Activated naive CD8-positive, alpha-beta T cell (primary cell): ENCODE results near the gene CRYL1.

Source experiments
- H3K27ac Mint-ChIP-seq: one replicate; pipeline ENCODE4 v1.8.0; 2021; ENCODE audit warnings: mixed read lengths
- H3K27me3 Mint-ChIP-seq: one replicate; pipeline ENCODE4 v1.8.0; 2021; ENCODE audit warnings: mixed read lengths
- H3K36me3 Mint-ChIP-seq: one replicate; pipeline ENCODE4 v1.8.0; 2021; ENCODE audit warnings: mixed read lengths
- H3K4me1 Mint-ChIP-seq: one replicate; pipeline ENCODE4 v1.8.0; 2021; ENCODE audit warnings: low read depth, mixed read lengths
- H3K4me3 Mint-ChIP-seq: one replicate; pipeline ENCODE4 v1.8.0; 2021; ENCODE audit warnings: mild to moderate bottlenecking, mixed read lengths
- H3K9me3 Mint-ChIP-seq: one replicate; pipeline ENCODE4 v1.8.0; 2021; ENCODE audit warnings: low read depth, mixed read lengths

Gene CRYL1

GRCh38 chr13:20401931-20402856, 123.5 kb downstream of the CRYL1 start:
- H3K36me3 Mint-ChIP-seq, result peaks cover 4% of the 10 kb centered on the region
- H3K4me3 Mint-ChIP-seq, result no peak overlapping the region
- no peaks in the 10 kb centered on the region for H3K9me3 Mint-ChIP-seq
- H3K4me1 Mint-ChIP-seq, result peaks cover 19% of the 10 kb centered on the region
- H3K27me3 Mint-ChIP-seq, result no peaks in the 10 kb centered on the region
- H3K27ac Mint-ChIP-seq, result no peak overlapping the region

DNA sequence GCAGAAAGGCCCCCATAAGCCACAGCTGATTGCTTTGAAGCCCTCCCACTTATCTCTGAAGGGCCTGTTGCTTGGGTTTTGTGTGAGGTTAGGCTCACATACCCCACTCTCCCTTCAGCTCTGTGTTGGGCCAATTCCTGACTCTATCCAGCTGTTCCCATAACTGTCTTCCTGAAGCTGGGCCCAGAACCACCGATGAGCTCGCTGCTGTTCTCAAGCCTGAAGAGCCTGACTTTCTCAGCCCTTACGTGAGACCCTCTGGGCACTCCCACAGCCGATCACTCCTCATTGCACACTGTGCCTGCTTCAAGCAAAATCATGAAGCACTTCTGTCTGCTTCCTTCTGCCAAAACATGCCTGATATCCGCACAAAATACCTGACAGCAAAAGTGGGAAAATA, 124.1 kb downstream of the CRYL1 start:
- H3K4me1 Mint-ChIP-seq, result peaks cover 19% of the 10 kb centered on the region
- H3K27ac Mint-ChIP-seq, result no peak overlapping the region
- H3K36me3 Mint-ChIP-seq, result peaks cover 4% of the 10 kb centered on the region
- no peaks in the 10 kb centered on the region for H3K27me3 Mint-ChIP-seq
- no peak overlapping the region for H3K4me3 Mint-ChIP-seq
- H3K9me3 Mint-ChIP-seq, result no peaks in the 10 kb centered on the region

DNA sequence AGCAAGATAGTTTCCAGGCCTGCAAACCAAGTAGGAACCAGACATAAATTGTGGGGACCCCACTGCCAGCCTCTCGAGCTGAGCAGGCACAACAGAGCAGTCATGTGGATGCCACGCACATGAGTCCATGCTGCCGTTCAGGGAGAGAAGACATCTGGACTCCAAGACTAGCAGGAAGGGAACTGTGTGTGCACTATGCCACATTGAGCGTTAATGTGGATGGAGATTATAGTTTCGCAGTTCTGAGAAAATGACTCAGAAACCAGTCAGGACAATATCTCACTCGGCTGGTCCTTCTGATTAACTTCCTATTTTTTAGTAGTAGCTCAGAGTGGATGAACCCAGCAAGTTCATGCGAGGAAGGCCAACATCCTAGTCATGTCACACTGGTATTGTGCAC, 124.9 kb downstream of the CRYL1 start:
- Mint-ChIP-seq H3K36me3 (peaks cover 4% of the 10 kb centered on the region), H3K27me3 (no peaks in the 10 kb centered on the region), H3K27ac (no peak overlapping the region), H3K9me3 (no peaks in the 10 kb centered on the region), H3K4me1 (peaks cover 19% of the 10 kb centered on the region), H3K4me3 (no peak overlapping the region)

DNA sequence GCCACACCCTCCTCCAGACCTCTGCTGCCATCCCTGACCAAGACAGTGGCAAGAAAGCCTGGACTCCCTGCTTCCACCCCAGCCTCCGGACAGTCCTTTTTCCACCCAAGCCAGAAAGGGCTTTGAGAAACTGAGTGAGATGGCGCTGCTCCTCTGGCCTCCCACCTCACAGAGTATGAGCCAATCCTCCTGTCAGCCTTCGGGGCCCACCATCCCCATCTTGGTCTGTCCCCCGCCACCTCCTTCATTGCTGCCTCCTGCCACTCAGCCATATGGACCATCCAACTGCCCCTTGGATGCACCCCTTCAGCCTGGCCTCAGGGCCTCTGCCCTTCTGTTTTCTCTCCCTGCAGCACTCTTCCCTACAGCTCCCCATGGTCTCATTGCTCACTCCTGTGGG, 125.7 kb downstream of the CRYL1 start:
- H3K4me1 Mint-ChIP-seq, result peaks cover 19% of the 10 kb centered on the region
- H3K36me3 Mint-ChIP-seq, result peaks cover 4% of the 10 kb centered on the region
- no peaks in the 10 kb centered on the region for H3K27me3 Mint-ChIP-seq
- H3K4me3 Mint-ChIP-seq, result no peak overlapping the region
- H3K9me3 Mint-ChIP-seq, result no peaks in the 10 kb centered on the region
- no peak overlapping the region for H3K27ac Mint-ChIP-seq

DNA sequence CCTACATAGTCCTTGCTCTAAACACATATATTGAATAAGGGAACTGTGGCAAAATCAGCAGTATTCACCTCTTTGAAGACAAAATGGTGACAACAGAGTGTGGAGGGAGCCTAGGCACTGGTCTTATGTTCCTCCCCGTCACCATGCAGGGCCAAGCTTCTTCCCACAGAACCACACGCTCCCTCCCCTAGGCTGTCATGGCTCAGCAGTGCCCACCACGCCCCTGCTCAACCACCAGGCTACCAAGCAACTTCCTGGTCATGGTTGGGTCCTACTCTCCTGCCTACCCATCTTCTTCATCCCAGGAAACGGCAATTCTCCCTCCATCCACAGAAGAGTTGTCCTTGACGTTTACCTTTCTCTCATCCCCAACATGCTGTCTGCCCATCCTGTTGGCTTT, 126.1 kb downstream of the CRYL1 start:
- Mint-ChIP-seq H3K27me3 (no peaks in the 10 kb centered on the region), H3K4me1 (peaks cover 19% of the 10 kb centered on the region), H3K9me3 (no peaks in the 10 kb centered on the region), H3K27ac (no peak overlapping the region), H3K4me3 (no peak overlapping the region), H3K36me3 (peaks cover 4% of the 10 kb centered on the region)

DNA sequence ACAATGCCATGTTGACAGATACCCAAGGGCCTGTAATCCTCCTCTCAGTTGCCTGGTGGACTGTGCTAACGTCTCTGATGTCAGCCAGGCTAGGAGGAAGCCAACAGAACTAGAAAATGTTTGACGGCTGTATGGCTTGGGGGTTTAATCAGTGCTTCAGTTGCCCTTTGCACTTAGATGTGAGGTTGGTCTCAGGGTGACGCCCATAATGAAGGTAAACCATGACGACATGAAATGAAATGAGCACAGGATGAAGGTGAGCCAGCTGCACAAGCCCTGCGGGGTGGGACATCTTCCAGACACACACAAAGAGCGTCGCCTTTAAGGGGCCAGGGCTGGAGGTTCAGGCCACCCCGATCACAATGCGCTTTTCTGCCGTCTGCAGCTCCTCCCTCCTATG, 127.2 kb downstream of the CRYL1 start:
- no peak overlapping the region for H3K4me3 Mint-ChIP-seq
- H3K4me1 Mint-ChIP-seq, result peaks cover 19% of the 10 kb centered on the region
- H3K9me3 Mint-ChIP-seq, result no peaks in the 10 kb centered on the region
- H3K36me3 Mint-ChIP-seq, result no peaks in the 10 kb centered on the region
- H3K27me3 Mint-ChIP-seq, result no peaks in the 10 kb centered on the region
- H3K27ac Mint-ChIP-seq, result no peak overlapping the region

GRCh38 chr13:20397896-20398295, 127.8 kb downstream of the CRYL1 start:
- Mint-ChIP-seq H3K4me1 (peaks cover 19% of the 10 kb centered on the region), H3K27me3 (no peaks in the 10 kb centered on the region), H3K9me3 (no peaks in the 10 kb centered on the region), H3K36me3 (no peaks in the 10 kb centered on the region), H3K4me3 (no peak overlapping the region), H3K27ac (no peak overlapping the region)

DNA sequence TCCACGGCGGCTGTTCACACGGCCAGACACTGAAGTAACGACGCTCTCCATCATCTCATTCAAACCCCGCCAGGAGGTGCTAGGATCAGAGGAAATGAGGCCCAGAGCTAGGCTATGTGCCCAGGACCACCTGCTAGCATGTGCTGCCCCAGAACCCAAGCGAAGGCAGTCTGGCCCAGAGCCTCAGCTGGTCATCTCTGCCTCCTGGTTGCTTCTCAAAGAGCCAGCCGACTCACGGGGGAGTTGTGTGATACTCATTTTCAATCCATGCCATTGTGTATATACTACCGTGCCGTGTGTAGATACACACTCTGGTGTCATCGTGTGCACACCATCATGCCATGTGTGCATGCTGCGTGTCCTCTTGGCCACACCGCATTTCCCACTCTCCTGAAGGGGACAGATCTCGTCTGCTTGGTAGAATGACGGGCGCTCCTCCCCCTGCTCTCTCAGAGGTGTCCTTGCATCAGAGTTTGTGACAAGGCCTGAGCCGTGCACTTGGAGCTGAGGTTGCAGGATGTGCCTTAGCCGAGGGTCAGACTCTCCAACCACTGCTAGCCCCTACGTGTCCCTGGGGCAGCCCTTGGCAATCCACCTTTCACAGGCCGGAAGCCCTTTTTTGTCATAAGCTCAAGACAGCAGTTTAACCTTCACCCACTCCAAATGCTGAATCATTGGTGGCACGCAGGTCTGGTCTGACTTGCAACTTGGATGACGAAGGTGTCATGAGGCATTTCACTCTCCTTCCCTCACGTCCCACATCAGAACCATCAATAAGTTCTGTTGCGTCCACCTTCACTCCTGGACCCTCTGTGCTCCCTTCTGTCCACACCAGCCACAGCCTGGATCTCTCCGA, 130.4 kb downstream of the CRYL1 start:
- H3K27ac Mint-ChIP-seq, result no peak overlapping the region
- peaks cover 2% of the 10 kb centered on the region for H3K4me1 Mint-ChIP-seq
- no peaks in the 10 kb centered on the region for H3K36me3 Mint-ChIP-seq
- H3K9me3 Mint-ChIP-seq, result no peaks in the 10 kb centered on the region
- no peaks in the 10 kb centered on the region for H3K27me3 Mint-ChIP-seq
- no peak overlapping the region for H3K4me3 Mint-ChIP-seq

DNA sequence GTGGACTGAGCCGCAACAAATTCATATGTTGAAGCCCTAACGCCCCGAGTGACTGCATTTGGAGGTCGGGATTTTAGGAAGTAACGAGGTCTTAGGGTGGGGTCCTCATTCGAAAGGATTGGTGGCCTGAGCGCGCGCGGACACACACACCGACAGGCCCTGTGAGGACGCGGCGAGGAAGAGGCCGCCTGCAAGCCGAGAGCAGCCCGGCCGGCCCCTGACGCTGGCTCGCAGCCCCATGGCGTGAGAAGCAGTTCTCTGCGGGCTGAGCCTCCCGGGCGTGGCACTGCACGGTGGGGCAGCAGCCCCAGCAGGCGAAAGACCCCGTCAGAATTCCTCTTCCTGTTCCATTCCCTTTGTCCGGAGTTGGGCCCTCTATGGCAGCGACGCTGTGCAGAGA, 131.2 kb downstream of the CRYL1 start:
- no peak overlapping the region for H3K27ac Mint-ChIP-seq
- H3K9me3 Mint-ChIP-seq, result no peaks in the 10 kb centered on the region
- no peaks in the 10 kb centered on the region for H3K36me3 Mint-ChIP-seq
- no peaks in the 10 kb centered on the region for H3K27me3 Mint-ChIP-seq
- no peaks in the 10 kb centered on the region for H3K4me1 Mint-ChIP-seq
- H3K4me3 Mint-ChIP-seq, result no peak overlapping the region

- no peaks in the 10 kb centered on the region for H3K36me3 Mint-ChIP-seq
- H3K9me3 Mint-ChIP-seq, result no peaks in the 10 kb centered on the region
- no peaks in the 10 kb centered on the region for H3K4me1 Mint-ChIP-seq
- no peak overlapping the region for H3K27ac Mint-ChIP-seq
- H3K4me3 Mint-ChIP-seq, result no peak overlapping the region
- no peaks in the 10 kb centered on the region for H3K27me3 Mint-ChIP-seq
Measured at GRCh38 chr13:20394169-20394501, 131.5 kb downstream of the CRYL1 start.

GRCh38 chr13:20393273-20394168, 132.1 kb downstream of the CRYL1 start:
- Mint-ChIP-seq H3K4me1 (no peaks in the 10 kb centered on the region), H3K9me3 (no peaks in the 10 kb centered on the region), H3K4me3 (no peak overlapping the region), H3K27ac (no peak overlapping the region), H3K27me3 (no peaks in the 10 kb centered on the region), H3K36me3 (no peaks in the 10 kb centered on the region)

DNA sequence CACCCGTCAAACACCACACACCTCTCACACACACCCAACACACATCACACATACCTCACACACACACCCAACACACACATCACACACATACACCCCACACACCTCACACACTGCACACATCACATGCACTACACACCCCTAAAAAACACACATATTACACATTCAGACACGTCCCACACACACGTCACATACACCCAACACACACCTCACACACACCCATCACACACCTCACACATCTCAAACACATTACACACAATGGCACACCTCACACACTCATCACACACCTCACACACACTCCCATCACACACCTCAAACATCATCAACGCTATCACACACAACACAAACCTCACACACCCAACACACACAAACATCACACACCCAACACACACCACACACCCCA, 133.1 kb downstream of the CRYL1 start:
- peaks cover 3% of the 10 kb centered on the region for H3K4me1 Mint-ChIP-seq
- no peak overlapping the region for H3K4me3 Mint-ChIP-seq
- no peaks in the 10 kb centered on the region for H3K36me3 Mint-ChIP-seq
- H3K27ac Mint-ChIP-seq, result no peak overlapping the region
- no peaks in the 10 kb centered on the region for H3K27me3 Mint-ChIP-seq
- no peaks in the 10 kb centered on the region for H3K9me3 Mint-ChIP-seq

DNA sequence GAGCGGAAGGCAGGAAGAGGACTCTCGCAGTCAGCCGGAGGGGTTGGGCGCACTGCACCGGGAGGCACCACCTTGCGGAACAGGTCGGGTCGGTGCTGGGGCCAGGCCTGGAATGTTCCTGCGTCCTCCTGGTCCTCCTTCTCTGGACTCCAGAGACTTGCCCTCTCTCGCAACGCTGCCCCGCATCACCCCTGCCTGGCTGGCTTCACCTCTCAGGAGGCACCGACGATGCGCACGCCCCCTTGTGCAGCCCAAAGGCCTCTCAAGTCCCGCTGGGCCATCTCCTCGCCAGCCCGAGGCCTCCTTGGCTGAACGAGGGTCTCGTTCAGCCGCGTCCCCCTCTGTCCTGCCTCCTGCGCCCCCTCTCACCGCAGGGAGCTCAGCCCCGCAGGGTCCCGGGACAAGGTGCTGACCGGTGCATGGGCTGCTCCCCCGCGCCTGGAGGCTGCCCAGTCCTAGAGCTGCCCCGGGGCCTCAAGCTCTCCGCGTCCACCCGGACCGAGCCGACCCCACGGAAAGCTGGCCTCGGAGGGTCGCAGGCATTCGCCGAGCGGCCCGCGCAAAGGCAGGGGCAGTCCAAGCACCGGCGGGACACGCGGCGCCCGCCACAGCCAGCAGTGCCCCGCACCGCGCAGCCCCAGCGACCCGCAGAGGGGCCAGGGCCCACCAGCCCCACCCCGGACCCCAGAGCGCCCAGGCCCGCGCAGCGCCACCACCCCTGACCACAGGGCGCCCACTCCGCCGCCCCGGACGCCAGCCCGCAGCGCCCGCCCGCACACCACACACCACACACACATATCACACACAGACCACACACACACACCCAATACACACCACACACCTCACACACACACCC, 133.8 kb downstream of the CRYL1 start:
- no peaks in the 10 kb centered on the region for H3K27me3 Mint-ChIP-seq
- no peaks in the 10 kb centered on the region for H3K36me3 Mint-ChIP-seq
- no peak overlapping the region for H3K27ac Mint-ChIP-seq
- H3K4me1 Mint-ChIP-seq, result peaks cover 6% of the 10 kb centered on the region
- H3K4me3 Mint-ChIP-seq, result no peak overlapping the region
- no peaks in the 10 kb centered on the region for H3K9me3 Mint-ChIP-seq
